ENCODE data around the gene NFKBIE. TPM values are rescaled to one million over a fixed set of nuclear protein-coding genes. Genes with fewer than 3 reads are reported as not detected.

The NFKBIE gene
- total and polyA plus RNA-seq, 9 of the 15 experiments (the other 6 are each of a cell fraction or from before 2014, with no cell fraction given): 2.1 to 16.4 (median 11.7) TPM

GRCh38 chr6:44255105-44255808, 10.1 kb downstream of the NFKBIE start (continued):
- TF ChIP-seq, protein P1, sequence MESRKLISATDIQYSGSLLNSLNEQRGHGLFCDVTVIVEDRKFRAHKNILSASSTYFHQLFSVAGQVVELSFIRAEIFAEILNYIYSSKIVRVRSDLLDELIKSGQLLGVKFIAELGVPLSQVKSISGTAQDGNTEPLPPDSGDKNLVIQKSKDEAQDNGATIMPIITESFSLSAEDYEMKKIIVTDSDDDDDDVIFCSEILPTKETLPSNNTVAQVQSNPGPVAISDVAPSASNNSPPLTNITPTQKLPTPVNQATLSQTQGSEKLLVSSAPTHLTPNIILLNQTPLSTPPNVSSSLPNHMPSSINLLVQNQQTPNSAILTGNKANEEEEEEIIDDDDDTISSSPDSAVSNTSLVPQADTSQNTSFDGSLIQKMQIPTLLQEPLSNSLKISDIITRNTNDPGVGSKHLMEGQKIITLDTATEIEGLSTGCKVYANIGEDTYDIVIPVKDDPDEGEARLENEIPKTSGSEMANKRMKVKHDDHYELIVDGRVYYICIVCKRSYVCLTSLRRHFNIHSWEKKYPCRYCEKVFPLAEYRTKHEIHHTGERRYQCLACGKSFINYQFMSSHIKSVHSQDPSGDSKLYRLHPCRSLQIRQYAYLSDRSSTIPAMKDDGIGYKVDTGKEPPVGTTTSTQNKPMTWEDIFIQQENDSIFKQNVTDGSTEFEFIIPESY (CRISPR knock-in tag; IDR thresholded peaks at IDR 0.05): peak; percentile 25; the same call in 1 of the 2 replicates
- TF ChIP-seq NFIC (IDR thresholded peaks at IDR 0.05): peak; percentile 60

DNA sequence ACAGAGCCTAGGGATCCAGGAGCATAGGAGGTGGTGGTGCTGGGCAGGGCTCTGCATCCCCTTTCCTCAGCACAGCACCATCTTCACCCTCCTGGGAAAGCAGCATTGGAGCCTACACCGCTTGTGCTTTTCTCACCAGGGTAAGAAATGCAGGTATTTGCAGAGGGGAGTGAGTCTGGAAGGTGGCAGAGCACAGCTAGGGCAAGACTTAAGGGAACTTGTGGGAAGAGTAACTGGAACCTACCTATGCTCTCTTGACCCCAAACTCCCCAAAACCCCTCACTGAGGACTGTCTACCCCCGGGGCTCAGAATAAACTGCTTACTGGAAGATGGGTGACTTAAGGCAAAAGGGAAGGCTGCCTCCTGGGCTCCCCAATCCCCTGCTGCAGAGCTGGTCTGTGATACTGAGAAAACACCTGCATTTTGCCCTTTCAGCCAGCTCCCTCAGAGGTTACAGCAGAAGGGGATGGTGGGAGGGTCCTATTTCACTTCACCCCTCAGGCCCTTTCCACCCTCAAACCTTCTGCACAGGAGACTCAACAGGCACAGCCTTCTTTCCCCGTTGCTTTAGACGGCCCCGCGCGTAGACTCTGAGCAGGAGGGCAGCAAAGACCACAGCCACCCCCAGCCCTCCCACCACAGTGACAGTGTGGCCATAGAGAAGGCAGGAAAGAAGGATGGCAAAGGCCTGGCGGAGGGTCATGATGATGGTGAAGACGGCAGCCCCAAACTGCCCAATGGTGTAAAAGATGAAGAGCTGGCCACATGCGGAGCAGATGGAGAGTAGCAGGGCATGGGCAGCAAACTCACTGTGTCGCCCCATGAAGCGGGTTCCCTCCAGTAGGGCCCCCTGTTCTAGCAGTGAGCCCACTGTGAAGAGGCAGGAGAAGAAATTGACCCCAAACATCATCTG, 10.9 kb downstream of the NFKBIE start:
- FAIRE-seq: no peak
- 76% methylated on average over 12 of the region's 12 CpGs for WGBS (ENCODE audit: insufficient coverage, low coverage, missing lambda C conversion rate)
- BruUV-seq (replicated peaks): no TSS peak
- Histone ChIP-seq H3K9me3 (replicated peaks; ENCODE audit: control insufficient read depth, insufficient read depth, low read depth, low read length) (no peaks in the 10 kb centered on the region), H3K36me3 (ENCODE audit: control insufficient read depth, insufficient read depth, low read length) (peaks cover 82% of the 10 kb centered on the region), H4K20me1 (replicated peaks; ENCODE audit: control insufficient read depth, insufficient read depth, low read length) (peaks cover 68% of the 10 kb centered on the region), H3K9me1 (ENCODE audit: control insufficient read depth, insufficient read depth, low read length) (peaks cover 24% of the 10 kb centered on the region), H3K27ac (ENCODE audit: extremely low read depth, low read depth, low read length) (peak overlapping the region; percentile 93; the same call in 2 of the 3 replicates), H2AFZ (ENCODE audit: low read depth, low read length) (no peak overlapping the region), H3K79me2 (ENCODE audit: control insufficient read depth, insufficient read depth, low read length) (peaks cover 53% of the 10 kb centered on the region), H3K27me3 (ENCODE audit: control insufficient read depth in 2 of 2, insufficient read depth in 2 of 2, low read length in 2 of 2) (no peaks in the 10 kb centered on the region), H3K4me3 (no peak overlapping the region), H3K4me2 (ENCODE audit: insufficient read depth, low read length) (peak overlapping the region; percentile 89), H3K9ac (ENCODE audit: insufficient read depth in 1 of 2, low read depth in 2 of 2, low read length in 2 of 2) (peak overlapping the region in 1 of 2 experiments; percentile 32; a peak in 1 of 4 replicates), H3K4me1 (replicated peaks in 1 of 2; ENCODE audit: control insufficient read depth in 2 of 2, insufficient read depth in 2 of 2, low read length in 2 of 2) (peaks cover 38 to 49% of the 10 kb centered on the region in 2 experiments)
- POLR2A ChIA-PET: interaction anchor here (0.5 to 3.2 kb wide), 26 partner anchors 8 to 623 kb away, joined by 3 to 144 read pairs (median 4); partner anchors contain the start of genes AARS2, HSP90AB1 and SLC29A1
- peak; percentile 4 for ATAC-seq
- CTCF ChIA-PET (ENCODE audit: low intra/inter-chr PET ratio): interaction anchor here (0.8 to 1.5 kb wide), 3 partner anchors 12 to 158 kb away, joined by 3 to 7 read pairs (median 5); no protein-coding TSS in a partner anchor
- intact Hi-C loops (cut with micrococcal nuclease): no loop called here
- peak in 2 of 4 experiments; percentile 45 to 54 for DNase-seq (ENCODE audit: extremely low read depth in 1 of 4, low spot score in 3 of 4)
- in situ Hi-C loops (cut with MboI): no loop called here
- TF ChIP-seq ZFPM2 (CRISPR knock-in tag; IDR thresholded peaks at IDR 0.05): 0 out of 2 replicates have a peak, but pooled peaks have one; percentile 3
- no peak for TF ChIP-seq SRF (CRISPR knock-in tag; IDR thresholded peaks at IDR 0.05)
- TF ChIP-seq HDAC2 (IDR thresholded peaks at IDR 0.05): no peak
- TF ChIP-seq HDGF (IDR thresholded peaks at IDR 0.05): no peak
- no peak for TF ChIP-seq RERE (CRISPR knock-in tag; IDR thresholded peaks at IDR 0.05; ENCODE audit: borderline replicate concordance)
- no peak for TF ChIP-seq MED1 (CRISPR knock-in tag; IDR thresholded peaks at IDR 0.05; ENCODE audit: borderline replicate concordance)
- peak; percentile 13; the same call in 1 of the 2 replicates for TF ChIP-seq ZNF551 (CRISPR knock-in tag; IDR thresholded peaks at IDR 0.05)
- TF ChIP-seq DACH1 (IDR thresholded peaks at IDR 0.05; ENCODE audit: partially characterized antibody): no peak
- TF ChIP-seq SAFB (IDR thresholded peaks at IDR 0.05; ENCODE audit: borderline replicate concordance, low read depth, low read length): no peak
